Astrocyte (in vitro differentiated cells and primary cell): Measurements from ENCODE around the gene VSTM4. TPM values are rescaled to one million over a fixed set of nuclear protein-coding genes. Genes with fewer than 3 reads are reported as not detected.

Experiments
- DNase-seq: peaks from one replicate; pipeline ENCODE4 v3.0.0-alpha.2; 2010; ENCODE audit warnings: low read depth
- FAIRE-seq: peaks from 2 replicates; lab custom pipeline; 2011; peaks lifted over from hg19 to GRCh38; lab: Jason Lieb, UNC
- H2AFZ ChIP-seq: 2 replicates; pipeline ENCODE4 v1.6.0; 2012; ENCODE audit warnings: low read depth, low read length, inconsistent platforms
- H3K27ac ChIP-seq: 2 replicates; pipeline ENCODE4 v1.5.1; 2011; ENCODE audit warnings: low read depth, low read length, inconsistent platforms
- H3K27me3 ChIP-seq: 2 replicates; pipeline ENCODE4 v1.6.0; 2011; ENCODE audit warnings: low read length, inconsistent platforms; ENCODE audit not compliant: insufficient read depth
- H3K36me3 ChIP-seq: 2 replicates; pipeline ENCODE4 v1.5.1; 2011; ENCODE audit warnings: low read length, inconsistent platforms; ENCODE audit not compliant: insufficient read depth
- H3K4me1 ChIP-seq: 2 replicates; pipeline ENCODE4 v1.5.1; 2011; ENCODE audit warnings: low read length, inconsistent platforms; ENCODE audit not compliant: insufficient read depth
- H3K4me2 ChIP-seq: 2 replicates; pipeline ENCODE4 v1.6.0; 2012; ENCODE audit warnings: low read length, inconsistent platforms
- H3K4me3 ChIP-seq: 2 replicates; pipeline ENCODE4 v1.5.1; 2011; ENCODE audit warnings: low read depth, mild to moderate bottlenecking, low read length, inconsistent platforms; ENCODE audit not compliant: insufficient read depth
- H3K79me2 ChIP-seq: 2 replicates; pipeline ENCODE4 v1.6.0; 2012; ENCODE audit warnings: mild to moderate bottlenecking, low read length, inconsistent platforms; ENCODE audit not compliant: insufficient read depth
- H3K9ac ChIP-seq: 2 replicates; pipeline ENCODE4 v1.6.0; 2012; ENCODE audit warnings: mild to moderate bottlenecking, low read length, inconsistent platforms
- H3K9me3 ChIP-seq: 2 replicates; pipeline ENCODE4 v1.5.1; 2012; ENCODE audit warnings: low read depth, mild to moderate bottlenecking, low read length, inconsistent platforms; ENCODE audit not compliant: insufficient read depth
- H4K20me1 ChIP-seq: 2 replicates; pipeline ENCODE4 v1.6.0; 2012; ENCODE audit warnings: low read length, inconsistent platforms; ENCODE audit not compliant: insufficient read depth
- H3K27ac Mint-ChIP-seq: one replicate; pipeline ENCODE4 v1.8.0; 2021; ENCODE audit warnings: mild to moderate bottlenecking, mixed read lengths; ENCODE audit not compliant: unreplicated experiment
- H3K27me3 Mint-ChIP-seq: one replicate; pipeline ENCODE4 v1.8.0; 2021; ENCODE audit warnings: low read depth, mixed read lengths; ENCODE audit not compliant: unreplicated experiment
- H3K36me3 Mint-ChIP-seq: one replicate; pipeline ENCODE4 v1.8.0; 2021; ENCODE audit warnings: low read depth, mixed read lengths; ENCODE audit not compliant: unreplicated experiment
- H3K4me1 Mint-ChIP-seq: one replicate; pipeline ENCODE4 v1.8.0; 2021; ENCODE audit warnings: low read depth, mixed read lengths; ENCODE audit not compliant: unreplicated experiment
- H3K4me3 Mint-ChIP-seq: one replicate; pipeline ENCODE4 v1.8.0; 2021; ENCODE audit warnings: mild to moderate bottlenecking, moderate library complexity, mixed read lengths; ENCODE audit not compliant: unreplicated experiment
- H3K9me3 Mint-ChIP-seq: one replicate; pipeline ENCODE4 v1.8.0; 2021; ENCODE audit warnings: mild to moderate bottlenecking, mixed read lengths; ENCODE audit not compliant: unreplicated experiment
- EZH2 ChIP-seq: IDR thresholded peaks from 2 replicates; pipeline ENCODE4 v1.6.1; 2012; ENCODE audit warnings: mild to moderate bottlenecking, low read length, inconsistent platforms; ENCODE audit not compliant: insufficient read depth
- total RNA-seq: library from RNA; stranded (reverse); gene quantifications from 2 replicates; pipeline ENCODE4 v1.2.1, GENCODE V29; 2021
- TF ChIP-seq, protein P1 (sequence below): IDR thresholded peaks from 2 replicates; pipeline ENCODE4 v1.5.1; 2011; ENCODE audit warnings: low read depth, mild to moderate bottlenecking, inconsistent platforms, low read length, moderate library complexity; ENCODE audit not compliant: insufficient read depth

VSTM4 gene
- total RNA-seq, 1 donor from 2014 or later, result 1.1 TPM

DNA sequence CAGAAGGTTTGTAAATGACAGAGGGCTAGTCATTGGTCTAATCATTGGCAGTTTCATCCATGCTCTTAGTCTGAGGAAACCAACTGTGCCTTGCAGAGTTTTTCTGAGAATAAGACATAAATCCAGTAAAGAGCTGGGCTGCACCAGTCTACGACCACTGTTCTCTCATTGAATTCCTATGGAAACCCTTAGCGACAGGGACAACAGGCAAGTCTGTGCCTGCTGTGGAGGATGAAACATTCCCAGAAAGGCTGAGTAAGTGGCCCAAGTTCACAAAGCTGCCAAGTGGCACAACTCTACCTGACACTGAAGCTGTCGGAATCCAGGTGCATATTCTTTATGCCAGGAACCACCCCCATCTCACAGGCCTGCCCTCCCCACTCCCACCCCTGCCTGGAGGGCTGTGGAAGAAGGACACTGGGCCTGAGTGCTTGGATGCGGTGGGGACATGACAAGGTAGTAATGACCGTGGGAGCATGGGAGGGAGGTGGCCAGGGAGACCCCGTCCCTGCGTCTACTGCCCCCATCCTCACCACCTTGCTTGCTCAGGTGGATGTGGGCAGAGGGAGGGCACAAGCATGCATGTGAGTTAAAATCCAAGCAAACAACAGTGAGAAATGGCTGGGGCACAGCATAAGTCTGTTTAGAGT, 58.0 kb downstream of the VSTM4 start:
- Histone ChIP-seq H3K27me3 (no peaks in the 10 kb centered on the region), H3K9me3 (no peaks in the 10 kb centered on the region), H2AFZ (no peak overlapping the region), H3K4me1 (no peaks in the 10 kb centered on the region), H3K4me2 (no peak overlapping the region), H3K36me3 (no peaks in the 10 kb centered on the region), H4K20me1 (no peaks in the 10 kb centered on the region), H3K79me2 (no peaks in the 10 kb centered on the region), H3K4me3 (no peak overlapping the region), H3K27ac (no peak overlapping the region), H3K9ac (no peak overlapping the region)
- no peak overlapping the region for H3K27ac Mint-ChIP-seq
- no peak for FAIRE-seq
- no peak overlapping the region for H3K4me3 Mint-ChIP-seq
- H3K4me1 Mint-ChIP-seq, result peaks cover 3% of the 10 kb centered on the region
- no peak for DNase-seq
- TF ChIP-seq, protein P1, sequence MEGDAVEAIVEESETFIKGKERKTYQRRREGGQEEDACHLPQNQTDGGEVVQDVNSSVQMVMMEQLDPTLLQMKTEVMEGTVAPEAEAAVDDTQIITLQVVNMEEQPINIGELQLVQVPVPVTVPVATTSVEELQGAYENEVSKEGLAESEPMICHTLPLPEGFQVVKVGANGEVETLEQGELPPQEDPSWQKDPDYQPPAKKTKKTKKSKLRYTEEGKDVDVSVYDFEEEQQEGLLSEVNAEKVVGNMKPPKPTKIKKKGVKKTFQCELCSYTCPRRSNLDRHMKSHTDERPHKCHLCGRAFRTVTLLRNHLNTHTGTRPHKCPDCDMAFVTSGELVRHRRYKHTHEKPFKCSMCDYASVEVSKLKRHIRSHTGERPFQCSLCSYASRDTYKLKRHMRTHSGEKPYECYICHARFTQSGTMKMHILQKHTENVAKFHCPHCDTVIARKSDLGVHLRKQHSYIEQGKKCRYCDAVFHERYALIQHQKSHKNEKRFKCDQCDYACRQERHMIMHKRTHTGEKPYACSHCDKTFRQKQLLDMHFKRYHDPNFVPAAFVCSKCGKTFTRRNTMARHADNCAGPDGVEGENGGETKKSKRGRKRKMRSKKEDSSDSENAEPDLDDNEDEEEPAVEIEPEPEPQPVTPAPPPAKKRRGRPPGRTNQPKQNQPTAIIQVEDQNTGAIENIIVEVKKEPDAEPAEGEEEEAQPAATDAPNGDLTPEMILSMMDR, result no peak
- TF ChIP-seq EZH2, result no peak
- peaks cover 2% of the 10 kb centered on the region for H3K36me3 Mint-ChIP-seq
- H3K9me3 Mint-ChIP-seq, result peaks cover 12% of the 10 kb centered on the region
- peaks cover 18% of the 10 kb centered on the region for H3K27me3 Mint-ChIP-seq

DNA sequence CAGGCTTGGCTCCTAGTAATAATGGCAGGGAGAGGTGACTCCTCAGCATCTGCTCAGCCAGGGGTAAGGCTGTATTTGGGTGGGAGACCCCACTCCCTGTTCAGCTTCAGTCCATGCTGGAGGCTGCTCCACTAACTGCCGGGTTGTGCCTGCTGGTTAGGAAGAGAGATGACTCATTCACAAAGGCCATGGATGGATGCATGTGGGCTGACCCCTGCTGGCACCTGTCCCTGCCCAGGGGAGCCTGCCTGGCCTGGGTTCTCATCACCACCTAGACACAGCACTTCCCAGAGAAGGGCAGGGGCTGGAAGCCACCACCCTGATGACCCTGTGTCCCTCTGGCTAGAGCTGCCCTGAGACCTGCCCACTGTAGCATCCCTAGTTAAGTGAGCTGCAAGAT, 59.0 kb downstream of the VSTM4 start:
- no peak for FAIRE-seq
- peaks cover 18% of the 10 kb centered on the region for H3K27me3 Mint-ChIP-seq
- Histone ChIP-seq H3K9ac (no peak overlapping the region), H3K27ac (no peak overlapping the region), H3K9me3 (no peaks in the 10 kb centered on the region), H4K20me1 (no peaks in the 10 kb centered on the region), H3K79me2 (no peaks in the 10 kb centered on the region), H3K4me1 (no peaks in the 10 kb centered on the region), H3K27me3 (no peaks in the 10 kb centered on the region), H3K4me2 (no peak overlapping the region), H3K4me3 (no peak overlapping the region), H2AFZ (no peak overlapping the region), H3K36me3 (no peaks in the 10 kb centered on the region)
- peaks cover 3% of the 10 kb centered on the region for H3K4me1 Mint-ChIP-seq
- TF ChIP-seq, protein P1, result no peak
- no peak for TF ChIP-seq EZH2
- peaks cover 2% of the 10 kb centered on the region for H3K36me3 Mint-ChIP-seq
- H3K4me3 Mint-ChIP-seq, result no peak overlapping the region
- DNase-seq, result no peak
- no peak overlapping the region for H3K27ac Mint-ChIP-seq
- H3K9me3 Mint-ChIP-seq, result peaks cover 9% of the 10 kb centered on the region

DNA sequence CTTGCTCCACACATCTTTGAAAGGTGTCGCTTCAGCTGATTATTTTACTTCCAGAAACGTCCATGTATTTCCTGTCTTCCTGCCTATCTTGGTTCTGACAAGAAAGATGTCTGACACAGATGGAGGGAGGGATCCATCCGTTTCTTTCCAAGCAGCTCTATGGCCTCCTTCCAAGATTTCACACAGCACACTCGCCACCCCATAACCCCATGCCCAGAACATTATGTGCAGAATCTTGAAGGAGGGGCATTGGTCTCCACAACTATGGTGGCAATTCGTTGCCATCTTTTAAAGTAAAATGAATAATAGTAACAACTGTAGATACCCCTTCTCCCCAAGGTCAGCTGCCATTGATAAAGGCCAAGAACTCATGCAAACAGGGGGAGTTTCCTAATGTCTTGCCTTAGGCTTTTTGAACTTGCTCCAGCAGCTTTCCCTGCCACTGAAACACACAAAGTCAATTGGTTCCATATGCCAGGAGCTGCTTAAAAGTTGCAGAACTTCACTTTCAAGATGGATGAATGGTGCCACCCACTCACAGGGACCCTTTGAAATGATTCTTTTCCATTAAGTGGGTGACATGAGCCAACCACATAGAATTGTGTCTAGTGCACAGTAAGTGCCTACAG, 60.0 kb downstream of the VSTM4 start:
- Mint-ChIP-seq H3K27me3 (peaks cover 20% of the 10 kb centered on the region), H3K9me3 (peaks cover 9% of the 10 kb centered on the region), H3K4me3 (no peak overlapping the region), H3K4me1 (peaks cover 3% of the 10 kb centered on the region), H3K36me3 (peaks cover 2% of the 10 kb centered on the region), H3K27ac (no peak overlapping the region)
- H2AFZ ChIP-seq, result no peak overlapping the region
- H3K79me2 ChIP-seq, result no peaks in the 10 kb centered on the region
- no peaks in the 10 kb centered on the region for H3K27me3 ChIP-seq
- H3K9ac ChIP-seq, result no peak overlapping the region
- no peaks in the 10 kb centered on the region for H3K4me1 ChIP-seq
- H4K20me1 ChIP-seq, result no peaks in the 10 kb centered on the region
- H3K4me2 ChIP-seq, result no peak overlapping the region
- H3K36me3 ChIP-seq, result no peaks in the 10 kb centered on the region
- FAIRE-seq (no peak), DNase-seq (no peak)
- no peak overlapping the region for H3K27ac ChIP-seq
- no peak overlapping the region for H3K4me3 ChIP-seq
- TF ChIP-seq, protein P1, result no peak
- no peak for TF ChIP-seq EZH2
- H3K9me3 ChIP-seq, result no peaks in the 10 kb centered on the region
